ENCODE measurements around the gene CD34.

CD34 gene

DNA sequence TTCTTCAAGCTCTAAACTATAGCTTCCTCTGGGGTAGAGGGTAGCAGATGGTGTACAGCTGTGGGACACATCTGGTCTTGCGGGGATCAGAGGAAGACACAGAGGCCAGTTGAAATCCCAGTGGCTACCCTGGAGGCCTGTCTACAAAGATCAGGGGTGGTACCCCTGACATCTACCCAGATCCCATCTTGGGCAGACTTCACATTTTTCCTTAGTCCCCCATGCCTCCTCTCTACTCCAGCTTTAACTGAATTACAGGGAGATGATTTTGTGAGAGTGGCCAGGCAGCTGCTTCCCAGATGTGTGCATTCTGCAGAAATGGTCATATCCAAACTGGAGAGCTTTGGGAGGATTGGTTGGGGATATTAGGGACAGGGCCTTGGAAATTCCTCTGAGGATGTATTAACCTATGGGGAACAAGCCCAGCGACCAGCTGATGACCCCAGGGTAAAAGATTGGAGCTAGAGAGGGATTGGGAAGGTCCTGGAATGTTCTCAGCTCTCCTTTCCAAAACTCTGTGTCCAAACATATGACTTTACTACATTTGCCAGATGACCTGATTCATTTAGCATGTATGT is 9.6 kb upstream of the CD34 start:
- no peak overlapping the region for H3K4me3 Mint-ChIP-seq
- no peak for ATAC-seq (ENCODE audit: low read depth)
- no peak for DNase-seq (ENCODE audit: low spot score in 2 of 2)
- peaks cover 6% of the 10 kb centered on the region for H3K4me1 Mint-ChIP-seq
- H3K9me3 Mint-ChIP-seq: no peaks in the 10 kb centered on the region
- no peaks in the 10 kb centered on the region for H3K36me3 Mint-ChIP-seq
- H3K27ac Mint-ChIP-seq: no peak overlapping the region
- peaks cover 17% of the 10 kb centered on the region for H3K27me3 Mint-ChIP-seq

DNA sequence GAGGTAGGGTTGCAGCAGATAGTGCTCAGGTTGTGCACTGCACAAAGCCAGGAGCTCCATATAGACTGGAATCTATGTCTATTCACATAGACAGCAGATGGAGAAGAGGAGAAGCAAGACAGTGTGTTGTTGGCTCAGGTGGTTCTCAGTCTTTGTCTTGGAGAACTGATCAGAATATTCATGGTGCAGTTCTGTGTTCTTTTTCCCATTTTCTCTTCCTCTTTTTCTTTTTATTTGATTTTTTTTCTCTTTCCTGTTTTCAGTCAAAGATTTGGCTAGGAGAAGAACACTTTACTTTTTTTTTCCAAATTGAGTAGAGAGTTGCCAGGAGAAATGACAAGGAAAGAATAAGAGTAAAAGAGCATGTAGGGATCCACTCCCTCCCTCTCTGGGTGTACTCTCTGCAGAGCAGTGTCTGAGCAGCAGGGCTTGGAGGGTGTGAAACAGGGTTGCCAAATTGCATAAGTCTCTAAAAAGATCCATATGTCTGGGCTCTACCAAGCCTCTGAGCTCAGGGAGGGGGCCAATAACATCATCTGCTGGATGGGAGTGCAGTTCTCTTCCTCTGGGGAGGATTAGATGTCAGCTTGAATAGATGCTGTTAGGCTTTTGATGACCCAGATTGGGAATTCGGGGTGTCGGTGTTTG is 8.7 kb upstream of the CD34 start:
- ATAC-seq (ENCODE audit: low read depth) (no peak), DNase-seq (ENCODE audit: low spot score in 2 of 2) (no peak)
- Mint-ChIP-seq H3K36me3 (no peaks in the 10 kb centered on the region), H3K9me3 (no peaks in the 10 kb centered on the region), H3K4me1 (peaks cover 6% of the 10 kb centered on the region), H3K27ac (no peak overlapping the region), H3K4me3 (no peak overlapping the region), H3K27me3 (peaks cover 18% of the 10 kb centered on the region)

DNA sequence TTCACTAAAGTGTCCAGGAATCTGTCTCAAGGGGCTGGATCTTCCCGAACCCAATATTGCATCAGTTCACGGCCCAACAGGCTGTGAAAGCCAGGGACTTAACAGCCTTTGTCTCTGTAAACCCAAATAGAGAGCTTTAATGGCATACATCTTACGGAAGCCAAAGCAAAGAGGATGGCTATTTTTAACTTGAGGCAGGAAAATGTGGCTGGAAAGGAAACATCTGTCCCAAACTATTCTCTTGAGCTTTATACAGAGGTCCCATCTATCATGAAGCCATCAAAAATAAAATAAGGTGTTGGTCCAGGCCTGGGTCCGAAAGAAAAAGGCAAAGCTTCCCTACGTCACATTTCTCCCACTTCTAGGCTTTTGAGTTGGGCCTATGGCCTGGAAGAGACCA is 7.7 kb upstream of the CD34 start:
- no peak for DNase-seq (ENCODE audit: low spot score in 2 of 2)
- Mint-ChIP-seq H3K27me3 (peaks cover 21% of the 10 kb centered on the region), H3K27ac (no peak overlapping the region), H3K36me3 (no peaks in the 10 kb centered on the region), H3K9me3 (no peaks in the 10 kb centered on the region), H3K4me3 (no peak overlapping the region), H3K4me1 (peaks cover 6% of the 10 kb centered on the region)
- ATAC-seq (ENCODE audit: low read depth): no peak

DNA sequence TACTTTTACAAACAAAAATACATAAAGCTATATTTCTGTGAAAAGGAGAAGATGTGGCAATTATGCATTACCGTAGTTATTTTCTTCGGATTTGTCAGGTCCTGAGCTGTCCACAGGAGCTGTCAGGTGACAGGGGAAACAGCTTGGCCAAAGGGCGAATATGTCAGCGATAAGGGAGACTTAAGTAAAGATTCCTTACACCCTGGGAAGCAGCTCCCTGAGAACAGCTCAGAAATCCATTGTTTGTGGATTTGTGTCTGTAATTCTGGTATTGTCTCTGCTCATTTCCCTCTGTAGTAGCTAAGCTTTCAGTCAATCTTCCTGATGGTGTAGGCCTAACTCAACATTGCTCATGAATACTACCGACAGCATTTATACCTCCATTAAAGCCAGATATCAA is 7.1 kb upstream of the CD34 start:
- H3K27ac Mint-ChIP-seq: no peak overlapping the region
- ATAC-seq (ENCODE audit: low read depth) (no peak), DNase-seq (ENCODE audit: low spot score in 2 of 2) (no peak)
- peaks cover 23% of the 10 kb centered on the region for H3K27me3 Mint-ChIP-seq
- H3K4me1 Mint-ChIP-seq: peaks cover 6% of the 10 kb centered on the region
- H3K4me3 Mint-ChIP-seq: no peak overlapping the region
- H3K36me3 Mint-ChIP-seq: no peaks in the 10 kb centered on the region
- no peaks in the 10 kb centered on the region for H3K9me3 Mint-ChIP-seq

DNA sequence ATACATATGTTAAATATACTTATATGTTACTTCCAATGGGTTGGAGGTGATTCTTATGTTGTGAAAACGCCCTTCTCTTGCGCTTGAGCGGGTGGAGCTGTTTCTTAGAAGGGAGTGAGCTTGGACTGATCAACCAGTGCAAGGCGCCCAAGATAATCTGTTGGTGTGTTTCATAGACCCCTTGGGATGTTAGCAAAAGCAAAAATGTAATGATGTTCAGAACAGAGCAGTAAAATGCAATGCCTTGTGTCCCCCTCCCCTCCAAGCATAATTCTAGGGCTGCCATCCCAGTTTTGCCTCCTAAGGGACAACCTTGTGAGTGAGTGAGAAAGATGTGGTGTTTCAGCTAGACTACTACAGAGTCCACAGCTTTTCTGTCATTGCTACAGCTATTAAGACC is 6.2 kb upstream of the CD34 start:
- Mint-ChIP-seq H3K27me3 (peaks cover 27% of the 10 kb centered on the region), H3K27ac (no peak overlapping the region), H3K4me1 (peaks cover 6% of the 10 kb centered on the region), H3K4me3 (no peak overlapping the region), H3K36me3 (no peaks in the 10 kb centered on the region), H3K9me3 (no peaks in the 10 kb centered on the region)
- ATAC-seq (ENCODE audit: low read depth) (no peak), DNase-seq (ENCODE audit: low spot score in 2 of 2) (no peak)

DNA sequence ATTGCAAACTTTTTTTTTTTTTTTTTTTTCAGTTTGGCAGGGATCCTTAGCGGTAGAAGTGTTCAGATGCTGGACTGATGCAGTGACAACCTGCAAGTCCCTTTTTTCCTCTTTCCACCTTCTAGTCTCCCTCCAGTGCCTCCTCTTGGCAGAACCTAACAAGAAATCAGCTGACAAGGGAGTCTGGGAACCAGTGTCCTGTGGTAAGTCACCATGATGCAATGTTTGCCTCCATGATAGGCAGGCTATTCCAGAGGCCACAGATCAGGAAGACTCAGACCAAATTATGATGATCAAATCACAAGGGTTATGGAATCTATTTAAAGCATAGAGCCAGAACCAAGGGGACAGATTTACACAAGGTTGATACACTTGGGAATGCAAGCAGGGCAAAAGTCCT is 3.0 kb upstream of the CD34 start:
- ATAC-seq (ENCODE audit: low read depth): no peak
- Mint-ChIP-seq H3K4me3 (no peak overlapping the region), H3K9me3 (no peaks in the 10 kb centered on the region), H3K27me3 (peaks cover 39% of the 10 kb centered on the region), H3K27ac (no peak overlapping the region), H3K4me1 (peaks cover 13% of the 10 kb centered on the region), H3K36me3 (no peaks in the 10 kb centered on the region)
- DNase-seq (ENCODE audit: low spot score in 2 of 2): no peak

DNA sequence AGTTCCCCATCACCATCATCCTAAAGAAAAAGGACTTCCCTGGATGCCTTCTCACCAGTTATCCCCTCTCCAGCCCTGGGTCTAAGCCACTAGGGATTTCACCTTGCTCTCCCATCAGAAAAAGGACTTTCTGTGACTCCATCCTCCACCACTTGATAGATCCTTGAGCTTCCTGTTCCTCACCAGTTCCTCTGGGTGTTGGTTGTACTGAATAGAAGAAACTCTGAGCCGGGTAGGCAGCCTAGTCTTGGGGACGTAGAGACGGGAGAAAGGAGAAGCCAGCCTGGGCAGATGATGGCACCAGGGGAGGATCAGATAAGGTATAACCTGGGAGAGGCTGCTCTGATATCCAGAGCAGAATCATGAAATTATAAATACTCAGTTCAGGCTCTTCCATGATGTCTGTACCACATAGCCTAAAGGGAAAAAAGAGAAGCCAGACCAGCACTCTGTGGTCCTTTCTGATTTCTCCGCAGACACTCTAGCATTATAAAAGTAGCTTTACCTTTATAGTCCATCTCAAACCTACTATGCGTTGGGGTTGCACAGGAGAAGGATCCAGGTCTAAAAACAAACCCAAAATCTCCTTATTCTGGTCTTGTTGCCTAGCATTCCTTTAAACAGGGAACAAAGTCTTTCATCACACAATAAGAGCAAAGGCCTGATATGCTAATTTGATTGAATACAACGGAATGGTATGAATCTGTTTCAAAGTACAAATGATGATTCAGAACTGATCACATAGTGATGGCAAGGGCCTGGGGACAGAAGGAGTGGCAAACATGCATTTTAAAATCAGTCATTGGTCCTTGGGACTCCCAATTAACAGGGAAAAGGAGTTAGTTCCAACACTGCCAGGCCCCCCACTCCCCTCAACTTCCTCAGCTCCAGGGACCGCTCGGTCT is 1.2 kb upstream of the CD34 start:
- Mint-ChIP-seq H3K27me3 (peaks cover 35% of the 10 kb centered on the region), H3K36me3 (no peaks in the 10 kb centered on the region), H3K4me3 (no peak overlapping the region), H3K4me1 (peaks cover 13% of the 10 kb centered on the region), H3K9me3 (no peaks in the 10 kb centered on the region), H3K27ac (no peak overlapping the region)
- no peak for ATAC-seq (ENCODE audit: low read depth)
- DNase-seq (ENCODE audit: low spot score in 2 of 2): no peak

DNA sequence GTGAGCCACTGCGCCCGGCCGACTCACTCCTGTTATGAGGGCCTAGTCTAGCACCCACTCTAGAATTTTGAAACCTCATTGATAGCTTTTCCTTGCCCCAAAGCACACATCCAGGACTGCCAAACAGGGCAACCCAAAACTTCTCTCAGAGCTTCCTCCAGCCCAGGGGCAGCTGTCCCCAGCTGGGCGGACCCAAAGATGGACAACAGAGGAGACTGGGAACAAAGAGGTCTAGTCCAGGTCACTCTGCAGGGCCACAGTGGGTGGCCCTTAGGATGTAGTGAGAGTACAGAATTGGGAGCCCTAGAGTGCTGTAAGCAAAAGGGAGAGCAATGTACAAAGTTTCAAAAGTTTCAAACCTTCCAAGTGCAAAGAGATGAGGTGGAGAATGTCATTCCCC is 1.2 kb downstream of the CD34 start:
- ATAC-seq (ENCODE audit: low read depth) (no peak), DNase-seq (ENCODE audit: low spot score in 2 of 2) (no peak)
- Mint-ChIP-seq H3K4me3 (no peak overlapping the region), H3K27me3 (peaks cover 32% of the 10 kb centered on the region), H3K27ac (no peak overlapping the region), H3K4me1 (peaks cover 13% of the 10 kb centered on the region), H3K9me3 (no peaks in the 10 kb centered on the region), H3K36me3 (no peaks in the 10 kb centered on the region)

DNA sequence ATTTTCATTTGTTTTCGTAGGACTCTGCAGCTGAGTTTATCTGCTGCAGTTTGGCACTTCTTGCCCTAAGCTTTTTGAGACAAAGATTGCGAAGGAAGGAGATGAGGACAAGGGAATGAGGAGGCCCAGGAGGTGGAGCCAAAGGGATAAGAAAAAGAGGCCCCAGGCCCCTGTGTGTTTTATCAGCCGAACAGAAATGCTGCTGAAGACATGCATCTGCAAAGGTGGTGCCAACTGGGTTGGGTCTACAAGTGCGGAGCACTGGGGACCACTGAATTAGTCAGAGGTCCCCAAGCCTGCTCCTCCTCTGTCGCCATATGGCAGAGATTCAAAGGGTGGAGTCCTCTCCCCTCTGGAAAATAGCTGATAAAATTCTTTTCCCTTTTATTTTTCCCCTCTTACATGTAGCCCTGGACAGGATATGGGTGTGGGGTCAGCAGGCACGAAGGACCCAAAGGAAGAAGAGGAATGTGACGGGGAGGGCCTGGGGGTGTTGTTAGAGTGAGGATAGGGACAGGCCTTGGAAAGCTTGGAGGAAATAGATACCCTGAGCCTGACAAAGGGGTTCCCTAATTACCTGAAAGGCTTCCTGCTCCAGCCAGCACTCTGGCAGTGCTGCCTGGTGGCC is 2.7 kb downstream of the CD34 start:
- peaks cover 13% of the 10 kb centered on the region for H3K4me1 Mint-ChIP-seq
- ATAC-seq (ENCODE audit: low read depth): no peak
- no peaks in the 10 kb centered on the region for H3K9me3 Mint-ChIP-seq
- no peak for DNase-seq (ENCODE audit: low spot score in 2 of 2)
- H3K27ac Mint-ChIP-seq: no peak overlapping the region
- peaks cover 25% of the 10 kb centered on the region for H3K27me3 Mint-ChIP-seq
- no peak overlapping the region for H3K4me3 Mint-ChIP-seq
- H3K36me3 Mint-ChIP-seq: no peaks in the 10 kb centered on the region

DNA sequence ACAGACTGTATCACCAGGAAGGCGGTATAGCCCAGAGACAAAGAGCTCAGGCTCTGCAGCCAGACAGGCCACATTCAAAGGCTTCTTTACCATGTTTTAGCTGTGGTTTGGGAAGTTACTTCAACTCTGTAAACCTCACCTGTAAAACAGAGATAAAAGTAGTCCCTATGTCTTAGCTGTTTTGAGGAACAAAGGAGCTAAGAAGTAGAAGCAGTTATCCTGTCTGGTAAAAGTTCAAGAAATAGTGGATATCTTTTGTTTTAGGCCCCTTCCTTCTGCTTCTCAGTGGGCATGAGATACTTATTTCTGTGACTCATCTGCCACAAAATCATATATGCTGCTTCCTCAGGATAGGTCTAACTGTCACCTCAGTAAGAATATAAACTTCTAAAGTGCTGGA is 6.5 kb downstream of the CD34 start:
- DNase-seq (ENCODE audit: low spot score in 2 of 2): no peak
- peaks cover 1% of the 10 kb centered on the region for H3K27me3 Mint-ChIP-seq
- no peak overlapping the region for H3K4me3 Mint-ChIP-seq
- no peaks in the 10 kb centered on the region for H3K9me3 Mint-ChIP-seq
- ATAC-seq (ENCODE audit: low read depth): no peak
- no peaks in the 10 kb centered on the region for H3K4me1 Mint-ChIP-seq
- H3K36me3 Mint-ChIP-seq: no peaks in the 10 kb centered on the region
- no peak overlapping the region for H3K27ac Mint-ChIP-seq

DNA sequence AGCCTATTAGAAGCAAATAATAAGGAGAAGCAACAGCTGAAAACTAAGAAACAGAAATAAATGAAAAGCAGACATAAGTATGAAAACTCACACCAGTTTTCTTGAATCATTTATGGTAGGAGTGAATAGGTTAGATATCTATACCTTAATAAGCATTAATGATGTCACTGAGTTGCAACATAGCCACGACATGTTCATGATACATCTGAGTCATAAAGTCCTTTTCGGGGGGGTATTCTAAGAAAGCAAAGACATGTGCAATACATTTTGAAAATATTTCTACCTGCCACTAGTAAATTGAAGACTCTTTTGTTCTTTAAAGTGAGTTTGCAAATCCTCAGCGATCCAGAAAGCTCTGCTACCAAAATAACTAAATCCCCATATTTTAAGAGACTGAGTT is 7.2 kb downstream of the CD34 start:
- Mint-ChIP-seq H3K36me3 (no peaks in the 10 kb centered on the region), H3K4me1 (no peaks in the 10 kb centered on the region), H3K4me3 (no peak overlapping the region), H3K27me3 (peaks cover 1% of the 10 kb centered on the region), H3K27ac (no peak overlapping the region), H3K9me3 (no peaks in the 10 kb centered on the region)
- ATAC-seq (ENCODE audit: low read depth) (no peak), DNase-seq (ENCODE audit: low spot score in 2 of 2) (no peak)

DNA sequence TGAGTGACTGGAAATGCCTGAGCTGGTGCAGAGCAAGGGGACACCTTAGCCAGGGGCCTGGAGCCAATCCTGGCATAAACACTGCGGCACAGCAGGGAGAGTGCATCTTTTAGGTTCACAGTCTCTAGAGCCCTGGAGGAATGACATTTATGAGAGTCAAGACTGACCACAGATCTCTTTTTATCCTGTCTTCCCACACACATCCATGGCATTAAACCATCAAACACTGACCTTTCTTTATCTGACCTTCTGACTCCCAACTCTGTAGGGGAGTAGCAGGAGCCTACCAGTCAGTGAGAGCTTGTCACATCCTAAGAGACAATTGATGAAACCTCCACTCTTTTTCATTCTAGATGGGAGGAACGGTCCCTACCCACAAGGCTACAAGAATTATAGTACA is 7.9 kb downstream of the CD34 start:
- ATAC-seq (ENCODE audit: low read depth): no peak
- Mint-ChIP-seq H3K27me3 (peaks cover 1% of the 10 kb centered on the region), H3K36me3 (no peaks in the 10 kb centered on the region), H3K27ac (no peak overlapping the region), H3K4me1 (no peaks in the 10 kb centered on the region), H3K9me3 (no peaks in the 10 kb centered on the region), H3K4me3 (no peak overlapping the region)
- DNase-seq (ENCODE audit: low spot score in 2 of 2): no peak

DNA sequence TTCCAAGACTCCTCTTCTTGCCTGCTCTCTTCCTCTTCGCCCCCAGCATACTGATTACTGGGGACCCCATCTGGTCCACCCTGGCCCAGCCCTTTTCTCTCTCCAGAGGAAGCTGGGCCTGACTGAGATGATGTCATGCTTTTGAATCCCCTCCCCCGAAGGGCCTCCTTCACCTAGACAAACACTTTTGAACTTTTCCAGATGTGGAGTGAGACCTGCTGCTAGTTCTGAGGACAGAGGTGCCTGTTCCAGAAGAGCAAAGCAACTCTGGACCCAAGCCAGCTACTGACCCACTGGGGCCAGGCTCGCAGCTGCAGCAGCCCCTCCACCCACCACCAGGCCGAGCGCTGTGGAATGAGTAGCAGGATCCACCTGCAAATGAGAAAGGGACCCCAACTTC is 8.4 kb downstream of the CD34 start:
- Mint-ChIP-seq H3K27me3 (peaks cover 1% of the 10 kb centered on the region), H3K27ac (no peak overlapping the region), H3K9me3 (no peaks in the 10 kb centered on the region), H3K4me3 (no peak overlapping the region), H3K4me1 (no peaks in the 10 kb centered on the region), H3K36me3 (no peaks in the 10 kb centered on the region)
- ATAC-seq (ENCODE audit: low read depth) (no peak), DNase-seq (ENCODE audit: low spot score in 2 of 2) (no peak)

DNA sequence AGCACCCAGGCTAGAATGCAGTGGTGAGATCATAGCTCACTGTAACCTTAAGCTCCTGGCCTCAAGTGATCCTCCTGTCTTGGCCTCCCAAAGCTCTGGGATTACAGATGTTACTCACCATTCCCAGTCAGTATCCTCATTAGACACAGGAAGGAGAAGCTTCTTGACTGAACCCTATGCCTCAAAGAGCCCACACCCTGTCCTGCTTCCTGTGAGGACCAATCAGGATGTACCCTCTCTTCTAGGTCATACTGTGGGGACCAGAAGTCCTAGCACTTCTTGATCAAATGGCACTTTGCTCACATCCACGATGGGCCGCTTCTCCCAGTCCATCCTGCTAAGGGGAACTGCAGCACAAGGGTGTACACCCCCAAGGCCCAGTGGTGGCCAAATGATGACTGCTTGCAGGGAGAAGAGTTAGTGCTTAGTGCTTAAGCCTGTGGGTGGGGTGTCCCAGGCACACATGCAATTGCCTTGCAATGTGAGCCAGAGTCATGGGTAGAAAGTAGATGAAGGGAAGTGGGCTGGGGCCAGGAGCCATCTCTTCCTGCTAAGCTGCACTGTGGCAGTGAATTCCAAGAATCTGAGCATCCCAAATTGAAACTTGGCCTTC is 9.8 kb downstream of the CD34 start:
- no peak for DNase-seq (ENCODE audit: low spot score in 2 of 2)
- Mint-ChIP-seq H3K9me3 (no peaks in the 10 kb centered on the region), H3K4me1 (no peaks in the 10 kb centered on the region), H3K4me3 (no peak overlapping the region), H3K27ac (no peak overlapping the region), H3K36me3 (no peaks in the 10 kb centered on the region), H3K27me3 (no peaks in the 10 kb centered on the region)
- ATAC-seq (ENCODE audit: low read depth): no peak

Measured in memory B cell (primary cell).